RWPE1 (cell line): ENCODE data around the gene CAMKK2.

Source experiments
- CTCF ChIA-PET: fragments of 350-600 bp; sonication (Branson Sonifier 250); formaldehyde crosslinking; extraction: SDS; loops from one replicate; lab custom pipeline; 2021; lab: Yijun Ruan, JAX
- POLR2A ChIA-PET: fragments of 400-600 bp; formaldehyde crosslinking; extraction: SDS; loops from one replicate; lab custom pipeline; 2020; ENCODE audit warnings: antibody characterized with exemption; ENCODE audit not compliant: low non-redundant PET; lab: Yijun Ruan, JAX
- DNase-seq: peaks from one replicate; pipeline ENCODE4 v3.0.0; 2012; ENCODE audit warnings: low spot score
- H3K27ac ChIP-seq: fragments of 450-650 bp; 2 replicates; pipeline ENCODE4 v1.5.1; 2017
- TF ChIP-seq, protein P1 (sequence below): fragments of 450-650 bp; conservative IDR thresholded peaks from 2 replicates; pipeline ENCODE4 v1.5.1; 2017; ENCODE audit warnings: low read depth, mild to moderate bottlenecking

CAMKK2 gene

DNA sequence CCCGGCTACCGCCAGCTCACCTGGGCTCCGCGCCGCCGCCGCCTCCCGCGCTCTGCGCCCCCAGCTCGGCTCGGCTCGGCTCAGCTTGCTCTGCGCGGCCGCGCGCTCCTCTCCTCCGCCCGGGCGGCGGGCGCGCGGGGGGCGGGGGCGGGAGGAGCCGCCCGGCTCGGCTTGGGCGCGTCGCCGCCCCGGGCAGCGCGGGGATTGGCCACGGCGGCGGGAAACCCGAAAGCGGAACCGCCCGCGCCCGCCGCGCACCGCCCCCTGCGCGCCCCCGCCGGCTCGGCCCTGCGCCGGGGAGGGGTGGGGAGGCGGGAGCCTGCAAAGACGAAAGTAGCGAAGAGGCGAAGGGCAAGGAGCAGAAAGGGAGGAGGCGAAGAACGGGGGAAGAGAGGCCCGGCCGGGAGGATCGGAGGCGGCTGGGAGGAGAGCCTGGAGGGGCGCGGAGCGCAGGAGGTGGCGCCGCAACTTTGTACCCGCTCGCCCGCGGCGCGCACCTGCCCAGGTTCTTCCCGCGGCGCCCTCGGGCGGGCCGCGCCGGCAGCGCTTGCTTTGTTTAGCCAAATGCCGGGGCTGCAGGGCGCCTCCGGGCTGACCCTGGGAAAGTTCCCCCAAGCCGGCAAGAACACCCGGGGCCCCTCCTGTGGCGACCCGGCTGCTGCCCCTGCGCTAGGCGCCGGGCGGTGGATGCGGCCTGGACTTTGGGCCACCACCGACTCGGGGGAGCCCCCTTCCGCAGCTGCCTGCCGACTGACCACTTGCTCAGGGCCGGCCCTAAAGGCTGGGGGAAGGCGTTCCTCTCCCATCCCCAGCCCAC is at the start of gene CAMKK2:
Gene CAMKK2, minus strand, starts transcription at position 92 of the 817 bp plus-strand sequence. CDS start 22,183 bp downstream, outside the sequence.
- TF ChIP-seq, protein P1, sequence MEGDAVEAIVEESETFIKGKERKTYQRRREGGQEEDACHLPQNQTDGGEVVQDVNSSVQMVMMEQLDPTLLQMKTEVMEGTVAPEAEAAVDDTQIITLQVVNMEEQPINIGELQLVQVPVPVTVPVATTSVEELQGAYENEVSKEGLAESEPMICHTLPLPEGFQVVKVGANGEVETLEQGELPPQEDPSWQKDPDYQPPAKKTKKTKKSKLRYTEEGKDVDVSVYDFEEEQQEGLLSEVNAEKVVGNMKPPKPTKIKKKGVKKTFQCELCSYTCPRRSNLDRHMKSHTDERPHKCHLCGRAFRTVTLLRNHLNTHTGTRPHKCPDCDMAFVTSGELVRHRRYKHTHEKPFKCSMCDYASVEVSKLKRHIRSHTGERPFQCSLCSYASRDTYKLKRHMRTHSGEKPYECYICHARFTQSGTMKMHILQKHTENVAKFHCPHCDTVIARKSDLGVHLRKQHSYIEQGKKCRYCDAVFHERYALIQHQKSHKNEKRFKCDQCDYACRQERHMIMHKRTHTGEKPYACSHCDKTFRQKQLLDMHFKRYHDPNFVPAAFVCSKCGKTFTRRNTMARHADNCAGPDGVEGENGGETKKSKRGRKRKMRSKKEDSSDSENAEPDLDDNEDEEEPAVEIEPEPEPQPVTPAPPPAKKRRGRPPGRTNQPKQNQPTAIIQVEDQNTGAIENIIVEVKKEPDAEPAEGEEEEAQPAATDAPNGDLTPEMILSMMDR, result peak; percentile 36
- CTCF ChIA-PET, result interaction anchor here (0.6 kb wide), 2 partner anchors 82 to 780 kb away, joined by 3 read pairs; no protein-coding TSS in a partner anchor
- POLR2A ChIA-PET, result interaction anchor here (0.6 kb wide), 3 partner anchors 23 to 270 kb away, joined by 3 to 6 read pairs (median 3); partner anchors contain the start of gene RNF34
- H3K27ac ChIP-seq, result peak within 1 kb of the TSS; percentile 79
- peak; percentile 91 for DNase-seq

DNA sequence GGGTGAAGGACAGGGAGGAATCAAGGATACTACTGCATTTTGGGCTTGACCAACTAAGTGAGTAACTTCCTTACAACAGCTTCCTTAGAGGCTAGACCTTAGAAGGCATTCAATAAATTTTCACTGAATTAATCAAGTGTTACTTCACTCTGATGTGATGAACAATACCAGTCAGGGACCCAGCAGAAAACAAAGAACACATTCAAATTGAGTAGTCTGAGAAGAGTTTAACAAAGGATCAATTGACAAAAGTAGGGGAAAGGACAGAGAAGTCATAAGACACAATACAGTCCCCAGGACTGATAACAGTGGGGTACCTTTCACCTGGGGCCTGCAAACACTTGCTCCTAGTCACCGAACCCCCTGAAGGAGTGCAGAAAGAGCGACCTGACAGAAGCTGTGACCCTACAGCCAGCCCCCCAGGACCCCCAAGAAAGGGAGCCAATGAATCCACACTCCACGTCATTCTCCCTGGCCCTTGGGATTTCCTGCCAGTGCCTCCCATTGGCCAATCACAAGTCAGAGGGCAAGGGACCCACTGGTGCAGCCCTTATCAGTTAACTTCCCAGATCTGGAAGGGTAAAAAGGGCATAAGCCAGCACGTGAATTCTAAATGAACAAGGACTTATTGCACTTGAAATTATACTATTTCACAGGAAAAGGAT is 48.8 kb upstream of the CAMKK2 start:
- no peak overlapping the region for H3K27ac ChIP-seq
- TF ChIP-seq, protein P1, result no peak
- no peak for DNase-seq
- ChIA-PET CTCF (no interaction called here), POLR2A (interaction anchor here (0.6 kb wide), 1 partner anchor 26 kb away, joined by 6 read pairs; no protein-coding TSS in a partner anchor)

DNA sequence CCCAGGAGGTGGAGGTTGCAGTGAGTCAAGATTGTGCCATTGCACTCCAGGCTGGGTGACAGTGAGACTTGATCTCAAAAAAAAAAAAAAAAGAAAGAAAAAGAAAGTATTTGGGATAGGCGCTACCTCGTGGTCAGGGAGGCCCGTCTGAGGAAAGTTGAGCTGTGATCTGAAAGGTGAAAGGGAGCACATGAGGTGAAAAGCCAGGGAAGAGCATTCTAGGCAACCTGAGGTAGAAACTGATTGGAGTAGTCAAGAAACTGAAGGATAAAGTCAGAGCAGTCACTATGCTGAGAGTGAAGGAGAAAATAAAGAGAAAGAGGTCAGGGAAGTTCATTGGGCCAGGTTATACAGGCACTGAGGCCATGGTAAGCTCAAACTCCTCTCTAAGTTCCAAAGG is 48.0 kb upstream of the CAMKK2 start:
- TF ChIP-seq, protein P1, result no peak
- POLR2A ChIA-PET, result interaction anchor here (0.6 kb wide), 1 partner anchor 25 kb away, joined by 6 read pairs; no protein-coding TSS in a partner anchor
- CTCF ChIA-PET, result no interaction called here
- DNase-seq, result no peak
- H3K27ac ChIP-seq, result no peak overlapping the region

DNA sequence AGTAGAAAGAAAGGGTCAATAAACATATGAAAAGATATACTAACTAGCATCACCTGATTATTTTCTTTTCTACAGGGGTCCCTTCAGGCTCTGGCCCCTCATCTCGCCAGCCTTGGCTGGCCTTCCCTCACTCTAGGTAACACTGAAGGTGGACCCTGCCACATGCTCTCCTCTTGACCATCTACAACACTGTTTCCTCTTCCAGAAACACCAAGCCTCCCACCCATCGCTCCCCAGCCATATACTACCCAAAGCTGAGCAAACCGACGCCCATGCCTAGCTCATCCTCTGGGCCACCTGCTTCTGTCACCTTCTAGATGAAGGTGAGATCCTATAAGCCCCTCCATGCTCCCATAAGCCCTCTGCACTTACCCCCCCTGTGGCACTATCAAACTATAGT is 40.9 kb upstream of the CAMKK2 start:
- POLR2A ChIA-PET, result no interaction called here
- CTCF ChIA-PET, result interaction anchor here (0.6 to 0.7 kb wide), 5 partner anchors 14 to 489 kb away, joined by 3 to 5 read pairs (median 3); no protein-coding TSS in a partner anchor

DNA sequence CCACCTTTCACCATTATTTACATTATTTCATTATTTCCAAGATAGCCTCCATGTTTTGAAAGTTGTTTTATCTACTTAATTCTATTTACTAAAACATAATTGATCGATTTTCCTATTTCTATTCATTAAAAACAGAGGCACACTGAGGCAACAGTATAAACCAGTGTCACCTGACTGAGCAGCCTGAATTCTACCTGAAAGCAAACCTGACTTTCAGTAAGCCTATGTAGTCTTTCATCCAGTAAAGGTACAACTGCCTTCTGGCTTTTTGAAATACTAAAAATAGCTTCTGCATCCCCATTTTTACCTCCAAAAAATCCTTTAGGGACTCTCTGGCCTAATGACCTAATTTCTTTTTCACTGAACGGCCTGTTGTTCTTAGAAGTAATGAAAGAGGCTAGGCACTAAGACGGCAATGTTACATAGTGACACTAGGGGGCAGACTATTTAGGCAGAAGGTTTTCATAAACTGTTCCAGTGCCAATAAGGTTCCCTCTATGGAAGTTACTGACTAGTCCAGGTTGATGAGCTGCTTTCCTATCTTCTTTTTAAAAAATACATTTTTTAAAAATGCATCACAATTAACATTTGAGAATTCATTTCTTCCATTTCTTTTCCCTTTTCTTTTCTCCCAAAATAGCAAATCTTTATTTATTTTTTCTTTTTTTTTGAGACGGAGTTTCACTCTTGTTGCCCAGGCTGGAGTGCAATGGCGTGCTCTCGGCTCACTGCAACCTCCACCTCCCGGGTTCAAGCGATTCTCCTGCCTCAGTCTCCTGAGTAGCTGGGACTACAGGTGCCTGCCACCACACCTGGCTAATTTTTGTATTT is 38.2 kb upstream of the CAMKK2 start:
- ChIA-PET CTCF (interaction anchor here (0.6 to 2.4 kb wide), 12 partner anchors 10 to 1130 kb away, joined by 3 to 16 read pairs (median 3); partner anchors contain the start of gene ANAPC5), POLR2A (no interaction called here)
- TF ChIP-seq, protein P1, result peak; percentile 87
- H3K27ac ChIP-seq, result no peak overlapping the region
- peak; percentile 62 for DNase-seq

More for the DNA sequence above, 40.9 kb upstream of the CAMKK2 start:
- no peak overlapping the region for H3K27ac ChIP-seq
- DNase-seq, result no peak
- TF ChIP-seq, protein P1, result no peak

DNA sequence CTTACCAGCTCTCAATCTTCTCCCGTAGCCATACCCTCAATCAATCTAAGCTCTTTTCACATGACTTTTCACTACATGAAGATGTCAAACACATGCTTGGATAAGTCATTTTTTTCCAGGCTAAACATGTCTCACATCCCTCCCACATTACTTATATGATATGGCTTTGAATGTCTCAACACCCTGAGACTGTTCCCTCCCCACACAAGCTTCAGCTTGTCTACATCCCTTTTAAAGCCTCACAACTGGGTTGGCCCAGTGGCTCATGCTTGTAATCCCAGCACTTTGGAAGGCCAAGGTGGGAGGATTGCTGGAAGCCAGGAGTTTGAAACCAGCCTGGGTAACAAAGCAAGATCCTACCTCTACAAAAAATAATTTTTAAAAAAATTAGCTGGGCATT is 37.2 kb upstream of the CAMKK2 start:
- POLR2A ChIA-PET, result no interaction called here
- TF ChIP-seq, protein P1, result no peak

More for the DNA sequence above, 37.2 kb upstream of the CAMKK2 start:
- no peak overlapping the region for H3K27ac ChIP-seq
- CTCF ChIA-PET, result interaction anchor here (2.4 kb wide), 1 partner anchor 109 kb away, joined by 16 read pairs; no protein-coding TSS in a partner anchor
- no peak for DNase-seq
